Activated T-helper 1 cell treated with anti-CD3 and anti-CD28 coated beads, Interleukin-2, amount 50 U/mL, for 16 hours (primary cell): ENCODE results near the gene POLR3A.

Experiments
- DNase-seq, 2 donors: peaks; one replicate each; pipeline ENCODE4 v3.0.0-alpha.2; 2020; ENCODE audit warnings: low read depth in 1 of 2, low spot score in 1 of 2

Gene POLR3A

GRCh38 chr10:77955136-77955535 is 74.2 kb downstream of the POLR3A start:
- no peak for DNase-seq

- no peak for DNase-seq
Observed at GRCh38 chr10:77949167-77949566, 80.1 kb downstream of the POLR3A start.

- no peak for DNase-seq
Observed at GRCh38 chr10:77946084-77946483, 83.2 kb downstream of the POLR3A start.

GRCh38 chr10:77944519-77944918 is 84.8 kb downstream of the POLR3A start:
- no peak for DNase-seq

GRCh38 chr10:77943121-77943901 is 86.0 kb downstream of the POLR3A start:
- no peak for DNase-seq

GRCh38 chr10:77941790-77942189 is 87.5 kb downstream of the POLR3A start:
- DNase-seq = no peak

- DNase-seq = no peak
Observed at GRCh38 chr10:77940627-77941026, 88.7 kb downstream of the POLR3A start.

- no peak for DNase-seq
Observed at GRCh38 chr10:77940225-77940624, 89.1 kb downstream of the POLR3A start.

GRCh38 chr10:77939561-77940001 is 89.7 kb downstream of the POLR3A start:
- DNase-seq = no peak

GRCh38 chr10:77936697-77937567 is 92.4 kb downstream of the POLR3A start:
- DNase-seq = no peak

- DNase-seq = no peak
Observed at GRCh38 chr10:77932016-77932715, 97.1 kb downstream of the POLR3A start.

GRCh38 chr10:77927402-77928246 is 101.7 kb downstream of the POLR3A start:
- DNase-seq = no peak

- no peak for DNase-seq
Observed at GRCh38 chr10:77926566-77927401, 102.5 kb downstream of the POLR3A start, which contains the start of gene DLG5. Gene DLG5, minus strand, starts transcription at chr10:77926755. Its CDS starts 235 bp downstream, at chr10:77926520.

GRCh38 chr10:77925795-77926565 is 103.3 kb downstream of the POLR3A start:
- peak in 1 of 2 donors; percentile 1 for DNase-seq

GRCh38 chr10:77925410-77925794 is 103.9 kb downstream of the POLR3A start:
- no peak for DNase-seq

- no peak for DNase-seq
Observed at GRCh38 chr10:77922566-77923179, 106.6 kb downstream of the POLR3A start.

- no peak for DNase-seq
Observed at GRCh38 chr10:77922055-77922454, 107.3 kb downstream of the POLR3A start.

- DNase-seq = no peak
Observed at GRCh38 chr10:77921395-77921794, 107.9 kb downstream of the POLR3A start.
